ENCODE results near the gene PRSS8. TPM values are rescaled to one million over a fixed set of nuclear protein-coding genes. Genes with fewer than 3 reads are reported as not detected.

Gene PRSS8
- total RNA-seq, 1 experiment from 2014 or later: 42.6 TPM

DNA sequence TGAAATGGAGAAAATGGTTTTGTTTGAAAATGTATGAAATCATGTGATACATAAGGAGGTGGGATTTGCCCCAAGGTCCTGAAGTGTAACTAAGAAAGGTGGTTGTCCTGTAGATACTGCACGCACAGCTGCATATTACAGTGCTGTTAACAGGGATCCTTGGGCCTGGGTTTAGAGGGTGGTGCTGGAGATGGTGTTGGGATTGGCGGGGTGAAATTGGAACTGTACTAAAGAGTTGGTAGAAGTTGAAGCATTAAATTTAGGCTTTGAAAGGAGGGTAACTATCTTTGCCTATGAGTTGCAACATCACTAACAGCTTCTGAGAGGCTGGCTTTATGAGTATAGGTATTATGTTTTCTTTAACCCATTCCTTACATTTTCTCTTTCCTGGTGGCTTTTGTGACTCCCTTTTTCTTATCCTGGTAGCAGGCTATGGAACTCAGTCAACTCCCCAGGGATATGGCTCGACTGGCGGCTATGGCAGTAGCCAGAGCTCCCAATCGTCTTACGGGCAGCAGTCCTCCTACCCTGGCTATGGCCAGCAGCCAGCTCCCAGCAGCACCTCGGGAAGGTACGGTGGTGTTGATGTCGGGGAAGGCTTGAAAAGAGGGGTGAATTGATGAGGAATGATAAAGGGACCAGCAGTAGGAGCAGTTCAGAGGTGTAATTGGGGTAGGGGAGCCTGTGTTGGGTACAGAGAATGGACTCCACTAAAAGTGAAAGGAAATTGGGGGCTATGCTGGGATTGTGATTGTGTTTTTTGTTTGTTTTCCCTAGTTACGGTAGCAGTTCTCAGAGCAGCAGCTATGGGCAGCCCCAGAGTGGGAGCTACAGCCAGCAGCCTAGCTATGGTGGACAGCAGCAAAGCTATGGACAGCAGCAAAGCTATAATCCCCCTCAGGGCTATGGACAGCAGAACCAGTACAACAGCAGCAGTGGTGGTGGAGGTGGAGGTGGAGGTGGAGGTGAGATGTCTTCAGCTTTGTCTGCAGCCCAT, 48.2 kb upstream of the PRSS8 start (continued):
- TF ChIP-seq FOSL1 (IDR thresholded peaks at IDR 0.05; ENCODE audit: low read depth) (no peak), ZFX (IDR thresholded peaks at IDR 0.05) (no peak), EZH2 (IDR thresholded peaks at IDR 0.05) (no peak), ZNF274 (IDR thresholded peaks at IDR 0.05; ENCODE audit: low read depth, low read length) (no peak), ELF1 (IDR thresholded peaks at IDR 0.05; ENCODE audit: borderline replicate concordance, low read depth) (no peak), POLR2AphosphoS5 (IDR thresholded peaks at IDR 0.05; ENCODE audit: low read depth, low read length) (no peak), CEBPB (IDR thresholded peaks at IDR 0.05; ENCODE audit: low read depth) (no peak)

DNA sequence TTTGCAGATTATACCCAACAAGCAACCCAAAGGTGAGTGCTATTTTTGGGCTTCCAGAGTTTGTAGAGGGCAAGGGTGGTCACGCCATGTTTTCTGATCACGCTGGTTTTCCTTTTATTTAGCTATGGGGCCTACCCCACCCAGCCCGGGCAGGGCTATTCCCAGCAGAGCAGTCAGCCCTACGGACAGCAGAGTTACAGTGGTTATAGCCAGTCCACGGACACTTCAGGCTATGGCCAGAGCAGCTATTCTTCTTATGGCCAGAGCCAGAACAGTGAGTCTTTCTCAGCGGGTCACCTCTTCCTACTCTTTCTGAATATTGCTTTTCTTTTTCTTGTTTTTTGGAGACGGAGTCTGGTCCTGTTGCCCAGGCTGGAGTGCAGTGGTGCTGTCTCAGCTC, 46.9 kb upstream of the PRSS8 start:
- Histone ChIP-seq H3K36me3 (ENCODE audit: control insufficient read depth in 1 of 2, insufficient read depth in 2 of 2, low read length in 2 of 2) (peaks cover 44 to 62% of the 10 kb centered on the region in 2 experiments), H3K4me2 (ENCODE audit: low read length) (peak overlapping the region; percentile 92), H2AFZ (ENCODE audit: low read depth, low read length, poor library complexity, severe bottlenecking) (no peak overlapping the region), H3K9me3 (ENCODE audit: control insufficient read depth in 1 of 2, insufficient read depth in 1 of 2, low read depth in 1 of 2, low read length in 2 of 2) (no peaks in the 10 kb centered on the region), H3K4me3 (replicated peaks in 1 of 2; ENCODE audit: low read depth in 1 of 2, low read length in 2 of 2) (0 out of 4 replicates have a peak overlapping the region, but pooled peaks of 1 of the 2 experiments have one; percentile 90), H4K20me1 (ENCODE audit: insufficient read depth) (peaks cover 63% of the 10 kb centered on the region), H3K9me2 (ENCODE audit: insufficient read depth) (no peaks in the 10 kb centered on the region), H3K4me1 (ENCODE audit: control insufficient read depth in 1 of 2, insufficient read depth in 2 of 2, low read length in 2 of 2) (peaks cover 10 to 26% of the 10 kb centered on the region in 2 experiments), H3K27me3 (ENCODE audit: insufficient read depth, low read length) (no peaks in the 10 kb centered on the region), H3K9ac (ENCODE audit: low read length) (no peak overlapping the region), H3K79me2 (ENCODE audit: insufficient read depth, low read length) (peaks cover 74% of the 10 kb centered on the region), H3K27ac (ENCODE audit: low read depth, low read length) (no peak overlapping the region)
- ATAC-seq (no peak), DNase-seq (ENCODE audit: low read depth, low spot score) (no peak)
- intact Hi-C loops (cut with micrococcal nuclease): no loop called here
- ChIA-PET POLR2A (interaction anchor here (1.0 kb wide), 1 partner anchor 31 kb away, joined by 3 read pairs; the partner anchor contains the start of gene TRIM72), CTCF (no interaction called here), RAD21 (ENCODE audit: low non-redundant PET in 1 of 2, low total read pairs in 2 of 2, uncharacterized antibody in 2 of 2, unreplicated experiment in 2 of 2) (no interaction called here)
- BruUV-seq (replicated peaks): no TSS peak
- TF ChIP-seq JUND (IDR thresholded peaks at IDR 0.05) (no peak), CEBPB (IDR thresholded peaks at IDR 0.05; ENCODE audit: low read depth) (no peak), RAD21 (IDR thresholded peaks at IDR 0.05; ENCODE audit: low read depth) (no peak), SIN3A (IDR thresholded peaks at IDR 0.05; ENCODE audit: low read depth) (no peak), SP1 (IDR thresholded peaks at IDR 0.05; ENCODE audit: low read depth) (no peak), SRF (IDR thresholded peaks at IDR 0.05; ENCODE audit: low read depth) (no peak), TCF7L2 (IDR thresholded peaks at IDR 0.05; ENCODE audit: borderline replicate concordance, extremely low read depth, insufficient read depth, insufficient read length) (no peak), ELF1 (IDR thresholded peaks at IDR 0.05; ENCODE audit: borderline replicate concordance, low read depth) (no peak), YY1 (IDR thresholded peaks at IDR 0.05; ENCODE audit: extremely low read depth, insufficient replicate concordance, low read depth, low read length) (no peak), EGR1 (IDR thresholded peaks at IDR 0.05; ENCODE audit: low read depth) (no peak), POLR2A (IDR thresholded peaks at IDR 0.05; ENCODE audit: borderline replicate concordance, extremely low read depth, insufficient read depth, insufficient read length) (no peak)
- TF ChIP-seq, protein P1, sequence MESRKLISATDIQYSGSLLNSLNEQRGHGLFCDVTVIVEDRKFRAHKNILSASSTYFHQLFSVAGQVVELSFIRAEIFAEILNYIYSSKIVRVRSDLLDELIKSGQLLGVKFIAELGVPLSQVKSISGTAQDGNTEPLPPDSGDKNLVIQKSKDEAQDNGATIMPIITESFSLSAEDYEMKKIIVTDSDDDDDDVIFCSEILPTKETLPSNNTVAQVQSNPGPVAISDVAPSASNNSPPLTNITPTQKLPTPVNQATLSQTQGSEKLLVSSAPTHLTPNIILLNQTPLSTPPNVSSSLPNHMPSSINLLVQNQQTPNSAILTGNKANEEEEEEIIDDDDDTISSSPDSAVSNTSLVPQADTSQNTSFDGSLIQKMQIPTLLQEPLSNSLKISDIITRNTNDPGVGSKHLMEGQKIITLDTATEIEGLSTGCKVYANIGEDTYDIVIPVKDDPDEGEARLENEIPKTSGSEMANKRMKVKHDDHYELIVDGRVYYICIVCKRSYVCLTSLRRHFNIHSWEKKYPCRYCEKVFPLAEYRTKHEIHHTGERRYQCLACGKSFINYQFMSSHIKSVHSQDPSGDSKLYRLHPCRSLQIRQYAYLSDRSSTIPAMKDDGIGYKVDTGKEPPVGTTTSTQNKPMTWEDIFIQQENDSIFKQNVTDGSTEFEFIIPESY (IDR thresholded peaks at IDR 0.05; ENCODE audit: extremely low read depth, insufficient replicate concordance, low read length): no peak
- TF ChIP-seq, protein P2, sequence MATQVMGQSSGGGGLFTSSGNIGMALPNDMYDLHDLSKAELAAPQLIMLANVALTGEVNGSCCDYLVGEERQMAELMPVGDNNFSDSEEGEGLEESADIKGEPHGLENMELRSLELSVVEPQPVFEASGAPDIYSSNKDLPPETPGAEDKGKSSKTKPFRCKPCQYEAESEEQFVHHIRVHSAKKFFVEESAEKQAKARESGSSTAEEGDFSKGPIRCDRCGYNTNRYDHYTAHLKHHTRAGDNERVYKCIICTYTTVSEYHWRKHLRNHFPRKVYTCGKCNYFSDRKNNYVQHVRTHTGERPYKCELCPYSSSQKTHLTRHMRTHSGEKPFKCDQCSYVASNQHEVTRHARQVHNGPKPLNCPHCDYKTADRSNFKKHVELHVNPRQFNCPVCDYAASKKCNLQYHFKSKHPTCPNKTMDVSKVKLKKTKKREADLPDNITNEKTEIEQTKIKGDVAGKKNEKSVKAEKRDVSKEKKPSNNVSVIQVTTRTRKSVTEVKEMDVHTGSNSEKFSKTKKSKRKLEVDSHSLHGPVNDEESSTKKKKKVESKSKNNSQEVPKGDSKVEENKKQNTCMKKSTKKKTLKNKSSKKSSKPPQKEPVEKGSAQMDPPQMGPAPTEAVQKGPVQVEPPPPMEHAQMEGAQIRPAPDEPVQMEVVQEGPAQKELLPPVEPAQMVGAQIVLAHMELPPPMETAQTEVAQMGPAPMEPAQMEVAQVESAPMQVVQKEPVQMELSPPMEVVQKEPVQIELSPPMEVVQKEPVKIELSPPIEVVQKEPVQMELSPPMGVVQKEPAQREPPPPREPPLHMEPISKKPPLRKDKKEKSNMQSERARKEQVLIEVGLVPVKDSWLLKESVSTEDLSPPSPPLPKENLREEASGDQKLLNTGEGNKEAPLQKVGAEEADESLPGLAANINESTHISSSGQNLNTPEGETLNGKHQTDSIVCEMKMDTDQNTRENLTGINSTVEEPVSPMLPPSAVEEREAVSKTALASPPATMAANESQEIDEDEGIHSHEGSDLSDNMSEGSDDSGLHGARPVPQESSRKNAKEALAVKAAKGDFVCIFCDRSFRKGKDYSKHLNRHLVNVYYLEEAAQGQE (IDR thresholded peaks at IDR 0.05; ENCODE audit: low read depth): no peak
- TF ChIP-seq, protein P3, sequence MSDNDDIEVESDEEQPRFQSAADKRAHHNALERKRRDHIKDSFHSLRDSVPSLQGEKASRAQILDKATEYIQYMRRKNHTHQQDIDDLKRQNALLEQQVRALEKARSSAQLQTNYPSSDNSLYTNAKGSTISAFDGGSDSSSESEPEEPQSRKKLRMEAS (IDR thresholded peaks at IDR 0.05): no peak
- TF ChIP-seq, protein P4, sequence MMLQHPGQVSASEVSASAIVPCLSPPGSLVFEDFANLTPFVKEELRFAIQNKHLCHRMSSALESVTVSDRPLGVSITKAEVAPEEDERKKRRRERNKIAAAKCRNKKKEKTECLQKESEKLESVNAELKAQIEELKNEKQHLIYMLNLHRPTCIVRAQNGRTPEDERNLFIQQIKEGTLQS (IDR thresholded peaks at IDR 0.05): no peak

Data from HCT116 (cell line).